GM10847 (cell line): ENCODE results near the gene PRPF19.
A peak's percentile ranks its signal among the peaks of the same experiment; 100 is the strongest.

Experiments used
- POLR2A ChIP-seq: IDR thresholded peaks from 2 replicates; pipeline ENCODE4 v1.6.1; 2011; ENCODE audit not compliant: insufficient read length; ENCODE audit errors: extremely low read depth

PRPF19 gene

DNA sequence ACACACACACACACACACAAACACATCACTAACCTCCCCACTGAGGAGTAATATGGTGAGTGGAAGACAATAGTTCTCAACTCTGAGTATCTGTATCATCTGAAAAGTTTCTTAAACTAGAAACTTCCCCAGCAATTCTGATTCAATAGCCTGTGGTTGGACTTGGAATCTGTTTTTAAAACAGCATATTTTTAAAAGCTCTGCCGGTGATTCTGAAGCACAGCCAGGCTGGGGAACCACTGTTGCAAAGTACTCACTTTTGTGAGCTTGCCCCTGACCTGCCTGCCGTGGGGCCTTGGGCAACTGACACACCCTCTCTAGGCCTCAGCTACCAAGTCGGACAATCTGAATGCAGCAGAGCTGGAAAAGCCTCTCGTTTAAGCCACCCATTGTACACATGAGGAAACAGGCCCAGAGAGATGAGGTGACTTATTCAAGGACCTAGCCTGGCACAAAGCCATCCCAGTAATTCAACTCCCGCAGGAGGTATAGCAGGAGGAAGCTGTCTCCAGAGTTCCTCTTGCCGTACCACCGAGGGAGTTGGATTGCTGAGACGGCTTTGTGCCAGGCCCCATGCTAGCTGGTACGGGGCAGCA lies 36.7 kb upstream of the PRPF19 start:
- TF ChIP-seq POLR2A = no peak

DNA sequence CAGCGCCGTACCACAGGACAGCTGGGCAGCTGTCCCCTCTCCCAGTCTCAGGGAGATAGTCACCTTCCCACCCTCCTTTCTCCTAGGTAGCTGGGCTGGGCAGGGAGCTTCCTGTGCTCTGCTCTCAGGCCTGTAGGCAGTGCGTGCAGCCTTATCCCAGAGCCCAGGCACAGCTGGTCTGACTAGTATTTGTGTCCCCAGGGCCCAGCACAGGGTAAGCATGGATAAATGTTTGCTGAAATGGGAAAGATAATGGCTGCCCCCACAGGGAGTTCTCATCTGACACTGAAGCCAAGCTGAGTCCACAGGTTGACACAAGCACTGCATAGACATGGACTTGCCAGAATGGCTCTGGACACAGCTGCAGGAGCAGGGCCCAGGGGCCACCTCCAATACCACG lies 35.8 kb upstream of the PRPF19 start:
- no peak for TF ChIP-seq POLR2A

DNA sequence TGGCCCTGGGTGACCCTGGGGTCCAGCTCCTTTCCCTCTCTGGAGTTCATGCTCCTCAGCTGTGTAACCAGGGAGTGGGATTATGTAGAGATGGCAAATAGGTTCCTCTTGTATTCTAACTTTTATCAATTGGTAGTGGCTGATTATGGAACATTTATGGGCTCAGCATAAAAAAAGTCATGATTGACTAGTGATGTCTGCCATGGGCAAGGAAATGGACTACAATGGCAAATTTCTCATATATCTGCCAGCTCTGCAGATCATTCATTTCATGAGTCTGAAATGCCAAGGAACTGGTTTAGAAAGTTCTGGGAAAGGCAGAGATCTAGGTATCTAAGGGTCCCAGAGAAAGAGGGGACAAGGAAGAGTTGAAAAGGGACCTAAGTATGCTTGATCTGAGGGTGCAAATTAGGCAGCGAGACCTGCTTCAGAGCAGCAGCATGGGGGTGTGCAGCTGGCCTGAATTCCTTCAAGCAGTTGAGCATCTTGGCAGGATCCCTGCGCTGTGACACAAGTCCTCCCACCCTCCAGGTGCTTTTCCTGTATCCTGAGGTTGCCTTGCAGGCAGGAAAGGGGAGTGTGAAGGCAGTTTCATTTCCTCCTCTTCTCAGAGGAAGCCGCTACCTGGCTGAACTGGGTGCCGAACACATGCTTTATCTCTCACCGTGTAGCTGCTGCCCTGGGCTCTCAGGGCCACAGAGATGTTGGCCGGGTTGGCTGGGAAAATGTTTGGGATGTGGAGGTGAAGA lies 35.2 kb upstream of the PRPF19 start:
- no peak for TF ChIP-seq POLR2A

DNA sequence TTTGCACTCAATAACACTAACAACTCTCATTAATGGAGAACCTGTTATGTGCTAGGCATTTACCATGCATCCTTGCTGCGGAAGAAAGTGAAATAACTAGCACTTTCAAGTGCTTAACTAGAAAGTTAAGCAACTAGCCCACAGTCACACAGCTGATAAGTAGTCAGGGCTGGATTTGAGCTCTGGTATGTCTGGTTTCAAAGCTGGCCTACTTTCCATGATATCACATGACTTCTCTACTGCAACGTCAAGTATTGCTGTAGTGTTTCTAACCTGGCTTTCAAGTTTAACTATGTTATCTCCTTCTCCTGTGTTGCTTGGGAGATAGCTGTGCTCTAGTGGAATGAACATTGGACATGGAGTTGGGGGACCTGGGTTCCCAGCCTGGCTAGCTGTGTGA lies 33.5 kb upstream of the PRPF19 start:
- no peak for TF ChIP-seq POLR2A

DNA sequence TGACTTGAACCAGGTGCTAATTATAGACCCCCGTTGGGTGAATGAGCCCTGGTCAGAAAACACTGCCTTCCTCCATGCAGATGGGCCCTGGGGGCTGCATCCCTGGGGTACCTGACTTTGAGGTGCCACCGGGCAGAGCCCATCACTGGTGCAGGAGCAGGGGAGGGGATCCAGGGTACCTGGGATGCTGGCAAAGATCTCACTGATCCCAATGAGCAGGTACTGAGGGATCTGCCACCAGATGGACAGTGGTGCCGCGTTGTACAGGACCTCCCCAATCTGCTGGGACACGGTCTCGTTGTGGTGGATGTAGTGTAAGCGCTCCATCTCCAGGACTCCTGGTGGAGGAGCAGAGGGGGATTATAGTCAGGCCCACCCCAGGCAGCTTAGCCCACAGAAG lies 32.9 kb upstream of the PRPF19 start:
- no peak for TF ChIP-seq POLR2A

DNA sequence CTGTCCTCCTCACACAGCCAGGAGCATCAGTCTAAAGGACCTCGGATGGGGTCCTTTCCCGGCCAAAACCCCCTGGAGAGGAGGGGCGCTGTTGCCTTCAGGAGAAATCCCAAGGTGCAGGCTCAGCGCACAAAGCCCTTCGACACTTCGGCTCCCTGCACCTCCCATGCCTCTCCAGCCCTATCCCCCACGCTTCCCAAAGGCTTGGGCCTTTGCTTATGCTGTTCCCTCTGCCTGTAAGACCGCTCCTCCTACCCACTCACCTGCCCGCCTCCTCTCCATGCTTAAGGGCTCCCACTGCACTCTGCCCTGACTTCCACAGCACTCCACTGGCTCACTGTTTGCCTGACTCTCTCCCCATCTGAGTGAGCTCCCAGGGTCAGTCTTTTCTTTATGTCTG lies 32.1 kb upstream of the PRPF19 start:
- no peak for TF ChIP-seq POLR2A

DNA sequence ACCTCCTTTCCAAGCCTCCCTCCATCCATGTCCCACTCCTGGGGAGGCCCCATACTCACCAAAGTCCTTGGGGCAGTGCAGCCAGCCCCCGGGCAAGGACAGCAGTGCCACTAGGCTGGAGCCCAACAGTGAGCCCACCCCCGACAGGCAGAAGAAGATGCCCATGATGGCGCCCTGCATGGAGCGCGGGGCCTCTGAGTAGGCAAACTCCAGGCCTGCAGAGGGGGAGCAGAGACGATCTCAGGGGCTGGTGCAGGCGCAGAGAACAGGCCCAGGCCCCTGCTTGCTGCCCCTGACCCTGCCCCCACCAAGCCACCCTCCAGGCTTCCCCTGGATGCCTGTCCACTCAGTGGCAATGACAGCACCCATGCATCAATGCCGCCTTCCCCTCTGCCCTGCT lies 31.4 kb upstream of the PRPF19 start:
- TF ChIP-seq POLR2A = no peak

DNA sequence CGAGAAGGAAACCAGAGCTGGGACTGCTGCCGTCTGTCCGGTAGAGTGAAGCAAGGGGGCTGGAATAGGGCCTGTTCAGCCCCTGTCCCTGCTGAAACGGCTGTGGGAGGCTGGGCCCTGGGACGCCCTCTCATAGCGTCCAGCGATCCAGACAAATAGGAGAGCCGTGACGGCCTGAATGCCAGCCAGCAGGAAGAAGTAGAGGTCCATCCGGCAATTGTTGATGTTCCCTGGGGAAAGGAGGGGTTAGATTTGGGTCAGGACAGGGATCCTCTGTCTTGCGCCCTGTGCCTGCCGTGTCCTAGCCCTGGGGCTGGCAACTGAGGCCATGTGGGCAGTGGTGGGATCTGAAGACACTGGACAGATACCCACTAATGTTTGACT lies 30.8 kb upstream of the PRPF19 start:
- TF ChIP-seq POLR2A = no peak

DNA sequence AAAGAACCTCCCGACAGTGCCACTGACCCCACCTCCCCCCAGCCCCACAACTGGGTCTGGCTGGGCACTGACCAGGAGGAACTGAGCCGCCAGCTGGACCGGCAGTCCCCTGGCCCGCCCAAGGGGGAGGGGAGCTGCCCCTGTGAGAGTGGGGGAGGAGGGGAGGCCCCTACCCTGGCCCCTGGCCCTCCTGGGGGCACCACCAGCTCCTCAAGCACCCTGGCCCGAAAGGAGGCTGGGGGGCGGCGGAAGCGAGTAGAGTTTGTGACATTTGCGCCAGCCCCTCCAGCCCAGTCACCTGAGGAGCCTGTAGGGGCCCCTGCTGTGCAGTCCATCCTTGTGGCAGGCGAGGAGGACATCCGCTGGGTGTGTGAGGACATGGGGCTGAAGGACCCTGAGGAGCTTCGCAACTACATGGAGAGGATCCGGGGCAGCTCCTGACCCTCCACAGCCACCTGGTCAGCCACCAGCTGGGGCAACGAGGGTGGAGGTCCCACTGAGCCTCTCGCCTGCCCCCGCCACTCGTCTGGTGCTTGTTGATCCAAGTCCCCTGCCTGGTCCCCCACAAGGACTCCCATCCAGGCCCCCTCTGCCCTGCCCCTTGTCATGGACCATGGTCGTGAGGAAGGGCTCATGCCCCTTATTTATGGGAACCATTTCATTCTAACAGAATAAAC lies 30.2 kb upstream of the PRPF19 start:
- TF ChIP-seq POLR2A = no peak

DNA sequence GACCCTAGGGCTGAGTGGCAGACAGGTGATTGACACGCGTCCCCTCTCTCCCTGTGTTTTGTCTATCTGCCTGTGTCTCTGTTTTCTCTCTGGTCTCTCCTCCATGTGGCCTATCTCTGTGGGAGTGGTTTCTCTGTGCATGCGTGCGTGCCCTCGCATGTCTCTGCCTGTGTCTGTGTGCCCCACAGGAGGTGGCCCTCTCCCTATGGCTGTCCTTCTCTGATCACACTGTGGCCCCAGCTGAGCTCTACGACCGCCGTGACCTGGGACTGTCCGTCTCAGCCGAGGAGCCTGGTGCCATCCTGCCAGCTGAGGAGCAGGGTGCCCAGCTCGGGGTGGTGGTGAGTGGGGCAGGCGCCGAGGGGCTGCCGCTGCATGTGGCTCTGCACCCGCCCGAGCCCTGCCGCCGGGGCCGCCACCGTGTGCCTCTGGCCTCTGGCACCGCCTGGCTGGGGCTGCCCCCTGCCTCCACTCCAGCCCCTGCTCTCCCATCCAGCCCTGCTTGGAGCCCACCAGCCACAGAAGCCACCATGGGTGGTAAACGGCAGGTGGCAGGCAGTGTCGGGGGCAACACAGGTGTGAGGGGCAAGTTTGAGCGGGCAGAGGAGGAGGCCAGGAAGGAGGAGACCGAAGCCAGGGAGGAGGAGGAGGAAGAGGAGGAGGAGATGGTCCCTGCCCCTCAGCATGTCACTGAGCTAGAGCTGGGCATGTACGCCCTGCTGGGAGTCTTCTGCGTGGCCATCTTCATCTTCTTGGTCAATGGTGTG lies 29.5 kb upstream of the PRPF19 start:
- no peak for TF ChIP-seq POLR2A

DNA sequence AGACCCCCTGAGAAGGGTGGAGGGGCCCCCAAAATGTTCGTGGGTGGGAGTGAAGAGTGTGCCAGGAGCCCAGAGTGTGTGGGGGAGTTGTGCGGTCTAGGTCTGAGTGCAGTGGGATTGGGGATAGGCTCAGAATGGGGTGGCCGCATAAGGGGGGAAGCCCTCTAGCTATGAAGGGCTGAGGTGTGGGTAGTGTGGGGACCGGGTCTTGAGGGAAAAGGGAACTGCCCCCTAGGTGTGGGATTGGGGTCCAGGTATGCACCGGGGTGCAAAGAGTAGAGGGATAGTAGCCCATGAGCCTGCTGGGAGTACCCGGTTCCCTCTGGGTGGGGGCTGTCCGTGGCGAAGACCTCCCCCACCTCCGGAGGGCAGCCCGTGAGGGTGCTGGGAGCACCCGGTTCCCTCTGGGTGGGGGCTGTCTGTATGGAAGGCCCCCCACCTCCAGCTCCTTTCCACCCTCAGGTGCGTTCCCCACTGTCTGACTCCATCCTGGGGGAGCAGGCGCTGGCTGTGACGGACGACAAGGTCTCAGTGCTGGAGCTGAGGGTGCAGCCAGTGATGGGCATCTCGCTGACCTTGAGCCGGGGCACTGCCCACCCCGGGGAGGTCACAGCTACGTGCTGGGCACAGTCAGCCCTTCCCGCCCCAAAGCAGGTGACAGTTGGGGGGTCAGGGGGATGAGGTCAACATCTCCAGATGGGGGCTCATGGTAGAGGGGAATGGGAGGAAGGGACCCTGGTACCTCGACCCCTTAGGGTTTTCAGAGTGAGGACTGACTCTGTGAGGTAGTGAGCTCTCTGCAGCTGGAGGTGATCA lies 28.6 kb upstream of the PRPF19 start:
- TF ChIP-seq POLR2A = peak; percentile 17

DNA sequence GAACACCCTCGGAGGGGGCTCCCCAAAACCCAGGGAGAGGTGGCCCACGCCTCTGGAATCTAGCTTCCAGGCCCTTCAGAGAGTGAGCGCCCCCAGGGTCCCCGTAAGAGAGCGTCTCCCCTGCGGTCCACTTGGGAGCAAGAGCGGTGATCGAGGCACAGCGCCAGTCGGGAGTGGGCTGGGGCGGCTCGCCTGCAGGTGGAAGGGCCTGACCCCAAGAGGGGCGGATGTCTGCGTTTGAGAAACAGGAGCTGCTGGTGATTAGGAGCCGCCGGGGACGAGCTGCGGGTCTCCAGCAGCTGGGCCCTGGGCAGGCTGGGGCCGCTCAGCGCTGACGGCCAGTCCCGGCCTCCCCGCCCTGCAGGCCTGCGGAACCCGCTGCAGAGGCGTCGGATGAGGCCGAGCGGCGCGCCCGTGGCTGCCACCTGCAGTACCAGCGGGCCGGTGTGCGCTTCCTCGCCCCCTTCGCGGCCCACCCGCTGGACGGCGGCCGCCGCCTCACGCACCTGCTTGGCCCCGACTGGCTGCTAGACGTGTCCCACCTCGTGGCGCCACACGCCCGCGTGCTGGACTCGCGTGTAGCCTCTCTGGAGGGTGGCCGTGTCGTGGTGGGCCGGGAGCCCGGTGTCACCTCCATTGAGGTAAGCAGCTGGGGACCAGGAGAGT lies 27.9 kb upstream of the PRPF19 start:
- TF ChIP-seq POLR2A = no peak

DNA sequence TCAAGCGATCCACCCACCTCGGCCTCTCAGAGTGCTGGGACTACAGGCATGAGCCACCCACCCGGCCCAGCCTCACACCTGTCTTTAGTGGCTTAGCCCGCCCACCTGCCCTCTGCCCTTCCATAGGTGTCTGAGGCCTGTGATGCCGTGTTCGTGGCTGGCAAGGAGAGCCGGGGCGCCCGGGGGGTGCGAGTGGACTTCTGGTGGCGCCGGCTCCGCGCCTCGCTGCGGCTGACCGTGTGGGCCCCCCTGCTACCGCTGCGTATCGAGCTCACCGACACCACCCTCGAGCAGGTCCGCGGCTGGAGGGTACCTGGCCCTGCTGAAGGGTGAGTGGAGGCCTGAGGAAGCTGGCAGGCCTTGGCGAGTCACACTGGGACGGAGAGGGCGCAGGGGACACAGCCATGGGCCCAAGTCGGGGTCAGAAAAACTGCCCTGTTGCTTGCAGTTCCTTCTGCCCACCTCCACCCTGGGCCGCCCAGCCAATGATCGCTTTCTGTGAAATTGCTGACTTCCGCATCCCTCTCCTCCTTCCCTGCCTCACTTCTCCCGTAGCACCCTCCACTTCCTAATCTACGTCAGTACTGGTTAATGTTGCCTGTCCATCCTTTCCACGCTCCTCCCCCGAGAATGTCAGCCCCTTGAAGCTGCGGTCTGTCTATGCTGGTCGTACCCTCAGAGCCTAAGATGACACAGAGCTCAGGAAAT lies 27.2 kb upstream of the PRPF19 start:
- no peak for TF ChIP-seq POLR2A

DNA sequence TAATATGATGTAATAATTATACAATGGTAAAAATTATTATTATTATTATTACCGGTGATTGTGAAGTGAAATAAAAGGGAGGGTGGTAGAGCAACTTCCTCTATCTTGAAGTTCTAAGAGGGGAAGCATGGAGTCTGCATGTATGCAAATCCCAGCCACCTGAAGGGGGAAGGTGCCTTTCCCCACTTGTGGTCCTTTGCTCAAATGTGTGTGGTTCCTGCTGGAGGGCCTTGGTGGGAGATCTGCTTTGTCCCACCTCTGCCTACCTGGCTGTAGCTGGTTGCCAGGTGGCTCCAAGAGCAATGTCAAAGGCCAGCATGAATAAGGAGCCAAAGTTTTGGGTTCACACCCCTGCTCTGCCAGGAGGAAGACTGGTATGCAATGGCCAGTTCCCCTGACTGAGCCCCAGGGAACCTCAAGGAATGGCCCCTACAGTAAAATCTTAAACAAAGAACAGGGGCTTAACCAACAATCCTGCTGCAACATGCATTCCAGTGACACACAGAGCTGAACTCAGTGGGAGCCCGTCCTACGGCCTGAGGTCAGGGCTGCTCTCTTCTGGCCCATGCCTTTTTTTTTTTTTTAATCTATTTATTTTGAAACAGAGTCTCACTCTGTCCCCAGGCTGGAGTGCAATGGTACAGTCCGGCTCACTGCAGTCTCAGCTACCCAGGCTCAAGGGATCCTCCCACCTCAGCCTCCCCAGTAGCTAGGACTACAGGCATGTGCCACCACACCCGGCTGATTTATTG lies 26.4 kb upstream of the PRPF19 start:
- TF ChIP-seq POLR2A = no peak

DNA sequence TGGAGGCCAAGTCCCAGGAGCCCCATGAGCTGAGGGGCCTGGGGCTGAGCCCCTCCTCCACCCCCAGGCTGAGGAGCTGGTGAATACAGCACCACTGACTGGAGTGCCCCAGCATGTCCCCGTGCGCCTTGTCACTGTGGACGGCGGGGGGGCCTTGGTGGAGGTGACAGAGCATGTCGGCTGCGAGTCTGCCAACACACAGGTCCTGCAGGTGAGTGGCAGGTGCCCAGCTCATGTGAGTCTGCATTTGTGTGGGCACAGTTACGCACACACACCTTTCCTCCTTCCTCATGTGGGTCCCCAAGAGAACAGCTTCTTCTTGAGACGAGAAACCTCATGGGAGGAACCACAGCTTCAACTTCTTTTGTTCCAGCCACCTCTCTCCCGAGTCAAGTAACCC lies 25.5 kb upstream of the PRPF19 start:
- TF ChIP-seq POLR2A = no peak
